Mesenchymal stem cell (in vitro differentiated cells and primary cell): ENCODE measurements around the gene ABHD8.

ENCODE experiments used
- DNase-seq: peaks from one replicate; pipeline ENCODE4 v3.0.0-alpha.2; 2013
- H2AFZ ChIP-seq: one replicate; pipeline ENCODE4 v1.6.1; 2013; ENCODE audit warnings: low read depth, mild to moderate bottlenecking, control low read depth, inconsistent platforms, low read length, moderate library complexity
- H2AK5ac ChIP-seq: 2 replicates; pipeline ENCODE4 v1.6.1; 2013; ENCODE audit warnings: low read length, moderate library complexity, mild to moderate bottlenecking, inconsistent platforms; ENCODE audit not compliant: severe bottlenecking
- H2BK120ac ChIP-seq: one replicate; pipeline ENCODE4 v1.6.1; 2013; ENCODE audit warnings: low read depth, mild to moderate bottlenecking, inconsistent platforms, low read length, moderate library complexity
- H2BK12ac ChIP-seq, 2 experiments: one replicate each; pipeline ENCODE4 v1.6.1; 2013; ENCODE audit warnings: inconsistent platforms in 2 of 2, low read length in 2 of 2, mild to moderate bottlenecking in 2 of 2, moderate library complexity in 2 of 2, control low read depth in 1 of 2
- H2BK15ac ChIP-seq: one replicate; pipeline ENCODE4 v1.6.1; 2013; ENCODE audit warnings: mild to moderate bottlenecking, low read depth, inconsistent platforms; ENCODE audit not compliant: poor library complexity, severe bottlenecking
- H2BK5ac ChIP-seq: 2 replicates; pipeline ENCODE4 v1.6.1; 2013; ENCODE audit warnings: low read depth, mild to moderate bottlenecking, low read length, control low read depth, inconsistent platforms; ENCODE audit not compliant: poor library complexity, severe bottlenecking
- H3K14ac ChIP-seq, 2 experiments: one replicate each; pipeline ENCODE4 v1.6.1; 2013; ENCODE audit warnings: inconsistent platforms in 2 of 2, low read length in 2 of 2, control low read depth in 1 of 2, mild to moderate bottlenecking in 1 of 2, moderate library complexity in 1 of 2
- H3K18ac ChIP-seq, 2 experiments: one replicate each; pipeline ENCODE4 v1.6.1; 2013; ENCODE audit warnings: inconsistent platforms in 2 of 2, low read length in 2 of 2, control low read depth in 1 of 2, low read depth in 1 of 2, mild to moderate bottlenecking in 1 of 2
- H3K23ac ChIP-seq, 2 experiments: one replicate each; pipeline ENCODE4 v1.6.1; 2013; ENCODE audit warnings: inconsistent platforms in 2 of 2, low read length in 2 of 2, mild to moderate bottlenecking in 2 of 2, moderate library complexity in 2 of 2, control low read depth in 1 of 2
- H3K27ac ChIP-seq: 2 replicates; pipeline ENCODE4 v1.5.1; 2013; ENCODE audit warnings: mild to moderate bottlenecking, moderate library complexity, low read length, control low read depth, inconsistent platforms; ENCODE audit not compliant: poor library complexity, severe bottlenecking
- H3K27me3 ChIP-seq, 2 experiments: 2 replicates each; pipeline versions ENCODE4 v1.6.1 to v1.7.0; 2013; ENCODE audit warnings: low read length in 2 of 2, mild to moderate bottlenecking in 2 of 2, moderate library complexity in 2 of 2, control low read depth in 1 of 2, inconsistent platforms in 1 of 2; ENCODE audit not compliant: control insufficient read depth in 1 of 2, insufficient read depth in 1 of 2
- H3K36me3 ChIP-seq, 2 experiments: 2 replicates each; pipeline versions ENCODE4 v1.6.1 to v1.7.0; 2013; ENCODE audit warnings: low read length in 2 of 2, control low read depth in 1 of 2, inconsistent platforms in 1 of 2, low read depth in 1 of 2, mild to moderate bottlenecking in 1 of 2; ENCODE audit not compliant: insufficient read depth in 2 of 2, control insufficient read depth in 1 of 2
- H3K4ac ChIP-seq, 2 experiments: one replicate each; pipeline ENCODE4 v1.6.1; 2013; ENCODE audit warnings: inconsistent platforms in 2 of 2, low read length in 2 of 2, mild to moderate bottlenecking in 2 of 2, moderate library complexity in 2 of 2, control low read depth in 1 of 2, low read depth in 1 of 2
- H3K4me1 ChIP-seq: 2 replicates; pipeline ENCODE4 v1.6.1; 2013; ENCODE audit warnings: low read depth, low read length, control low read depth; ENCODE audit not compliant: control insufficient read depth, insufficient read depth
- H3K4me2 ChIP-seq: 2 replicates; pipeline ENCODE4 v1.6.1; 2013; ENCODE audit warnings: low read length, mild to moderate bottlenecking, inconsistent platforms; ENCODE audit not compliant: poor library complexity, severe bottlenecking
- H3K4me3 ChIP-seq, 2 experiments: 2 replicates each; pipeline versions ENCODE4 v1.5.1 to v1.7.0; 2013; ENCODE audit warnings: low read length in 2 of 2, mild to moderate bottlenecking in 2 of 2, control low read depth in 1 of 2, low read depth in 1 of 2; ENCODE audit not compliant: insufficient read depth in 1 of 2
- H3K79me1 ChIP-seq: replicated peaks from 2 replicates; pipeline ENCODE4 v1.6.1; 2013; ENCODE audit warnings: mild to moderate bottlenecking, control low read depth, low read length, inconsistent platforms; ENCODE audit not compliant: poor library complexity, severe bottlenecking
- H3K9ac ChIP-seq: 2 replicates; pipeline ENCODE4 v1.7.0; 2013; ENCODE audit warnings: mild to moderate bottlenecking, low read length, moderate library complexity
- H3K9me3 ChIP-seq: 2 replicates; pipeline ENCODE4 v1.7.0; 2013; ENCODE audit warnings: mild to moderate bottlenecking, low read length; ENCODE audit not compliant: control insufficient read depth
- H4K8ac ChIP-seq: one replicate; pipeline ENCODE4 v1.6.1; 2013; ENCODE audit warnings: inconsistent platforms, mild to moderate bottlenecking, low read length, moderate library complexity
- H4K91ac ChIP-seq: one replicate; pipeline ENCODE4 v1.6.1; 2013; ENCODE audit warnings: mild to moderate bottlenecking, low read length, inconsistent platforms
- WGBS: methylation state at CpG from one replicate; pipeline ENCODE4 v1.1.7; 2013; ENCODE audit warnings: mixed read lengths; 5-methylcytosine and 5-hydroxymethylcytosine counted together

The ABHD8 gene

GRCh38 chr19:17325133-17325532 lies 21.9 kb upstream of the ABHD8 start:
- 96% methylated on average over 20 of the region's 20 CpGs for WGBS
- Histone ChIP-seq H3K9me3 (no peaks in the 10 kb centered on the region), H2BK5ac (no peak overlapping the region)

DNA sequence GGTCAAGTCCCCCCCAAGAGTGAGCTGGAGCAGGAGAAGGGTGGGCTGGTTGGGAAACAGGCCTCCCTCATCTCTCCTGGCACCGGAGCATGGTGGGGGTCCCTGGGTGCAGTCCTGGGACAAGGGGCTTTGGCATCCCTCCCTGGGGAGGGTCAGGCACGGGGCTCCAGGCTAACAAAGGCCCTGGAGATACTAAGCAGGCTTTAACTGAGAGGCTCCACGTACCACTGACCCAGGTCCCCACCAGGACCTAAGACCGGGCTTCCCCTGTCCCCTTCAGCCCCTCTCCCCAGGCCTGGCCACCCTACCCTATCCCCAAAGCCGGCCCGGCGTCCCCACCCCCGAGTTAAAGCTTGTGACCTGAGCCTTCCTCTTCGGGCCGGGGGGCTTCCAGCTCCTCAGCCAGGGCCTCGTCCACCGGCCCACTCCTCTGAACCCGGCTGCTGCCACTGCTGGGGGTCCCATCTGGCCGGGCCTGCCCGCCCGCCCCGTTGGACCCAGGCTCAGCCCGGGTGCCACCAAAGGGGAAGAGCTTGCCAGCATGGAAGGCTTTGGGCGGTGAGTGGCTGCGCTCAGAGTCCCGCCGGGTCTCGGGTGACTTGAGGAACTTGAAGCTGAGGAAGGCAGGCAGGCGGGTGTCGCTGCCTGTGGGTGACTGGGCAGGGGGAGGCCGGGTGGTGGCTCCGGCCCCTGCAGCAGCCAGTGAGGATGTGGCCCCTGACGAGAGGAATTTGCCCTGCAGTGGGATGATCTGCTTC lies 21.3 kb upstream of the ABHD8 start:
- Histone ChIP-seq H2BK5ac (no peak overlapping the region), H3K18ac (no peak overlapping the region), H3K4ac (no peak overlapping the region), H4K91ac (no peak overlapping the region), H3K4me2 (no peak overlapping the region), H3K9ac (no peak overlapping the region), H2AFZ (no peak overlapping the region), H3K27me3 (no peaks in the 10 kb centered on the region), H3K36me3 (peaks cover 31 to 62% of the 10 kb centered on the region in 2 experiments), H4K8ac (no peak overlapping the region), H3K23ac (no peak overlapping the region), H2BK120ac (no peak overlapping the region), H3K27ac (no peak overlapping the region), H2BK12ac (no peak overlapping the region), H2AK5ac (no peak overlapping the region), H3K14ac (no peak overlapping the region), H3K79me1 (peaks cover 20% of the 10 kb centered on the region), H3K4me1 (peaks cover 35% of the 10 kb centered on the region), H2BK15ac (no peak overlapping the region), H3K9me3 (no peaks in the 10 kb centered on the region), H3K4me3 (no peak overlapping the region)
- no peak for DNase-seq
- 97% methylated on average over 28 of the region's 28 CpGs for WGBS

More at GRCh38 chr19:17325133-17325532, 21.9 kb upstream of the ABHD8 start:
- Histone ChIP-seq H4K91ac (no peak overlapping the region), H3K4me1 (peaks cover 40% of the 10 kb centered on the region), H3K23ac (no peak overlapping the region), H3K79me1 (peaks cover 17% of the 10 kb centered on the region), H2BK12ac (no peak overlapping the region), H3K27ac (no peak overlapping the region), H2BK15ac (no peak overlapping the region), H3K27me3 (no peaks in the 10 kb centered on the region), H2AK5ac (no peak overlapping the region), H3K9ac (no peak overlapping the region), H2AFZ (no peak overlapping the region), H2BK120ac (no peak overlapping the region), H3K4me2 (no peak overlapping the region), H3K4ac (no peak overlapping the region), H3K18ac (no peak overlapping the region), H4K8ac (no peak overlapping the region), H3K36me3 (peaks cover 31 to 62% of the 10 kb centered on the region in 2 experiments), H3K4me3 (no peak overlapping the region), H3K14ac (no peak overlapping the region)
- no peak for DNase-seq

DNA sequence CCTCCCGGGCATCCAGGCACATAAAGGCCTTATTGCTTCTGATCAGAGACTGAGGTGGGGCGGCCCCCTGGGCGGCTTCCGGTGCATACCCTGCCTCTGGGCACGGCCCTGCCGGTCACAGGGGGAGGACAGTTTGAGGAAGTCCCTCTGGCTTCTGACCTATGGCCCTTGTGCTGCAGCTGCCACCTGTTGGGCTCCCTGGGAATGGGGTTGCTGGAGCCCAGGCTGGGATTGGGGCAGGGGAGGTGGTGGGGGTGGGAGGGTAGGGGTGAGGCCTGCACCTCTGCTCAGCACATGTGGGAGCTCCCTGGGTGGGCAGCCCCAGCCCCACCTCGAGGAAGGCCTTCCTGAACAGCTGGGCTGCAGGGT lies 20.7 kb upstream of the ABHD8 start:
- no peak overlapping the region for H2BK120ac ChIP-seq
- H2BK15ac ChIP-seq, result no peak overlapping the region
- H4K91ac ChIP-seq, result no peak overlapping the region
- no peak overlapping the region for H3K4ac ChIP-seq
- H3K4me3 ChIP-seq, result no peak overlapping the region
- no peak overlapping the region for H2AFZ ChIP-seq
- no peaks in the 10 kb centered on the region for H3K9me3 ChIP-seq
- peaks cover 22% of the 10 kb centered on the region for H3K79me1 ChIP-seq
- peaks cover 34 to 62% of the 10 kb centered on the region in 2 experiments for H3K36me3 ChIP-seq
- no peak overlapping the region for H3K4me2 ChIP-seq
- no peak overlapping the region for H3K9ac ChIP-seq
- H3K18ac ChIP-seq, result no peak overlapping the region
- H3K23ac ChIP-seq, result no peak overlapping the region
- H3K27me3 ChIP-seq, result no peaks in the 10 kb centered on the region
- H4K8ac ChIP-seq, result no peak overlapping the region
- 84% methylated on average over 7 of the region's 7 CpGs for WGBS
- H2AK5ac ChIP-seq, result no peak overlapping the region
- H3K4me1 ChIP-seq, result peaks cover 30% of the 10 kb centered on the region
- H3K14ac ChIP-seq, result no peak overlapping the region
- H2BK5ac ChIP-seq, result no peak overlapping the region
- no peak for DNase-seq
- H2BK12ac ChIP-seq, result no peak overlapping the region
- H3K27ac ChIP-seq, result no peak overlapping the region

DNA sequence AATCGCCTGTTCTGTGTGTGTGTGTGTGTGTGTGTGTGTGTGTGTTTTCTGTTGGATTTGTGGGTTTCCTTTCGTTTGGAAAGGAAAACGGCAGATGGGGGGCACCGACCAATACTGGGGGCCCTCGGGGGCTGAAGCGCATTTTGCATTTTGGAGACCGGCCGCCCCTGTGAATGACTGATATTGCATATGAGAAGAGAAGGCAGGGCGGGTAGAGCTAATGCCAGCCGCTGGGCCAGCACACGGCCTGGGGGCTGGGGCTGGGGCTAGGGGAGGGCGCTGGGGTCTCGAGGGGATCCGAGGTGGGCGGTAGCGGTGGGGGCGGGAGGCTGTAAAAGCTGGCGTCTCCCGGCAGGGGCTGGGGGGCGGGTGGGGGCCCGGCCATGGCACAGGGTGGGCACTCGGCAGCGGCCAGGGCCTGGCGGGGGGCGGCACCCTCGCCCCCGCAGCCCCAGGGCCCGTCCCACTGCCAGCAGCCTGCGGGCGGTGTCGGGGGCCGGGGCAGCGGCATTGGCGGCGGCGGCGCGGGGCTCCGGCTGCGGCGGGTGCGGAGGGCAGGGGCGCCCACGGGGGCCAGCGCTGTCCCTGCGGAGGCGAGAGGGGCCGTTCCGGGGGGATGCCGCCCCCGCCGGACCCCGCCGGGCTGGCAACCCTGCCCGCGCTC lies 20.2 kb upstream of the ABHD8 start:
- Histone ChIP-seq H3K9me3 (no peaks in the 10 kb centered on the region), H3K27me3 (no peaks in the 10 kb centered on the region), H2BK15ac (no peak overlapping the region), H2AK5ac (no peak overlapping the region), H2BK120ac (no peak overlapping the region), H3K36me3 (peaks cover 36 to 66% of the 10 kb centered on the region in 2 experiments), H3K9ac (no peak overlapping the region), H3K4me2 (no peak overlapping the region), H2BK5ac (no peak overlapping the region), H3K27ac (no peak overlapping the region), H3K4me3 (no peak overlapping the region), H3K14ac (no peak overlapping the region), H3K23ac (no peak overlapping the region), H3K79me1 (peaks cover 25% of the 10 kb centered on the region), H3K4me1 (peaks cover 26% of the 10 kb centered on the region), H3K4ac (no peak overlapping the region), H3K18ac (no peak overlapping the region), H2AFZ (no peak overlapping the region), H2BK12ac (no peak overlapping the region), H4K8ac (no peak overlapping the region), H4K91ac (no peak overlapping the region)
- WGBS, result 97% methylated on average over 46 of the region's 56 CpGs
- no peak for DNase-seq
